Mononuclear cell (primary cell): ENCODE measurements around the gene SYNPO2. TPM values are rescaled to one million over a fixed set of nuclear protein-coding genes. Genes with fewer than 3 reads are reported as not detected.
"Not testable (repeated sequence)": the region's sequence is repeated elsewhere in the genome, so short reads cannot be mapped to it uniquely, and the experiment has no call there.

Experiments
- H3K27me3 ChIP-seq: 2 replicates; pipeline ENCODE4 v1.6.0; 2011; ENCODE audit warnings: low read length, control low read depth; ENCODE audit not compliant: insufficient read depth
- H3K4me1 ChIP-seq: 2 replicates; pipeline ENCODE4 v1.5.1; 2011; ENCODE audit warnings: mild to moderate bottlenecking, low read length, control low read depth; ENCODE audit not compliant: insufficient read depth
- H3K4me3 ChIP-seq: 2 replicates; pipeline ENCODE4 v1.5.1; 2011; ENCODE audit warnings: mild to moderate bottlenecking, low read length, moderate library complexity
- H3K9me3 ChIP-seq: 2 replicates; pipeline ENCODE4 v1.5.1; 2011; ENCODE audit warnings: low read depth, mild to moderate bottlenecking, control low read depth, low read length
- total RNA-seq: library from RNA; depleted of rRNA; stranded (reverse); fragments of >200 nt; gene quantifications from one replicate; pipeline ENCODE4 v1.2.3, GENCODE V29; 2012

SYNPO2 gene
- total RNA-seq, 1 donor = 2.9 TPM

- not testable (repeated sequence) for H3K27me3 ChIP-seq, H3K9me3 ChIP-seq, H3K4me3 ChIP-seq, H3K4me1 ChIP-seq
Observed at GRCh38 chr4:119047059-119047458, 158.4 kb downstream of the SYNPO2 start.

GRCh38 chr4:119048446-119048845 lies 159.8 kb downstream of the SYNPO2 start:
- Histone ChIP-seq H3K27me3 (no peaks in the 10 kb centered on the region), H3K4me3 (no peak overlapping the region), H3K4me1 (no peaks in the 10 kb centered on the region), H3K9me3 (no peaks in the 10 kb centered on the region)

GRCh38 chr4:119049342-119049741 lies 160.7 kb downstream of the SYNPO2 start:
- Histone ChIP-seq H3K4me3 (no peak overlapping the region), H3K9me3 (no peaks in the 10 kb centered on the region), H3K4me1 (no peaks in the 10 kb centered on the region), H3K27me3 (no peaks in the 10 kb centered on the region)

- H3K4me1 ChIP-seq = no peaks in the 10 kb centered on the region
- no peaks in the 10 kb centered on the region for H3K27me3 ChIP-seq
- H3K9me3 ChIP-seq = no peaks in the 10 kb centered on the region
- no peak overlapping the region for H3K4me3 ChIP-seq
Observed at GRCh38 chr4:119050527-119051090, 162.0 kb downstream of the SYNPO2 start.

GRCh38 chr4:119053245-119053644 lies 164.6 kb downstream of the SYNPO2 start:
- H3K4me1 ChIP-seq = no peaks in the 10 kb centered on the region
- no peaks in the 10 kb centered on the region for H3K9me3 ChIP-seq
- no peaks in the 10 kb centered on the region for H3K27me3 ChIP-seq
- no peak overlapping the region for H3K4me3 ChIP-seq

GRCh38 chr4:119053997-119054396 lies 165.3 kb downstream of the SYNPO2 start:
- Histone ChIP-seq H3K4me3 (no peak overlapping the region), H3K27me3 (no peaks in the 10 kb centered on the region), H3K4me1 (no peaks in the 10 kb centered on the region), H3K9me3 (no peaks in the 10 kb centered on the region)

GRCh38 chr4:119057417-119057816 lies 168.8 kb downstream of the SYNPO2 start:
- Histone ChIP-seq H3K9me3 (no peaks in the 10 kb centered on the region), H3K4me3 (no peak overlapping the region), H3K4me1 (no peaks in the 10 kb centered on the region), H3K27me3 (no peaks in the 10 kb centered on the region)

- H3K4me1 ChIP-seq = no peaks in the 10 kb centered on the region
- no peaks in the 10 kb centered on the region for H3K27me3 ChIP-seq
- no peak overlapping the region for H3K4me3 ChIP-seq
- no peaks in the 10 kb centered on the region for H3K9me3 ChIP-seq
Observed at GRCh38 chr4:119059221-119059620, 170.6 kb downstream of the SYNPO2 start.

- not testable (repeated sequence) for H3K4me1 ChIP-seq, H3K4me3 ChIP-seq, H3K9me3 ChIP-seq, H3K27me3 ChIP-seq
Observed at GRCh38 chr4:119067125-119067524, 178.5 kb downstream of the SYNPO2 start.

GRCh38 chr4:119067670-119068360 lies 179.2 kb downstream of the SYNPO2 start:
- H3K4me3 ChIP-seq, H3K27me3 ChIP-seq, H3K4me1 ChIP-seq, H3K9me3 ChIP-seq: not testable (repeated sequence)

- no peaks in the 10 kb centered on the region for H3K4me1 ChIP-seq
- H3K27me3 ChIP-seq = peaks cover 4% of the 10 kb centered on the region
- H3K4me3 ChIP-seq = no peak overlapping the region
- no peaks in the 10 kb centered on the region for H3K9me3 ChIP-seq
Observed at GRCh38 chr4:119068529-119068962, 179.9 kb downstream of the SYNPO2 start.

- Histone ChIP-seq H3K4me1 (no peaks in the 10 kb centered on the region), H3K9me3 (no peaks in the 10 kb centered on the region), H3K4me3 (no peak overlapping the region), H3K27me3 (peaks cover 4% of the 10 kb centered on the region)
Observed at GRCh38 chr4:119070301-119070700, 181.6 kb downstream of the SYNPO2 start.

- no peaks in the 10 kb centered on the region for H3K4me1 ChIP-seq
- H3K9me3 ChIP-seq = no peaks in the 10 kb centered on the region
- H3K4me3 ChIP-seq = no peak overlapping the region
- no peaks in the 10 kb centered on the region for H3K27me3 ChIP-seq
Observed at GRCh38 chr4:119080721-119081541, 192.3 kb downstream of the SYNPO2 start.

- H3K9me3 ChIP-seq = no peaks in the 10 kb centered on the region
- H3K4me3 ChIP-seq = no peak overlapping the region
- no peaks in the 10 kb centered on the region for H3K4me1 ChIP-seq
- no peaks in the 10 kb centered on the region for H3K27me3 ChIP-seq
Observed at GRCh38 chr4:119081542-119081859, 192.8 kb downstream of the SYNPO2 start.

GRCh38 chr4:119081943-119082342 lies 193.3 kb downstream of the SYNPO2 start:
- Histone ChIP-seq H3K27me3 (no peaks in the 10 kb centered on the region), H3K4me1 (no peaks in the 10 kb centered on the region), H3K9me3 (no peaks in the 10 kb centered on the region), H3K4me3 (no peak overlapping the region)
